GM21447 (cell line): ENCODE results near the gene ELL.
"Not testable (repeated sequence)": the region's sequence is repeated elsewhere in the genome, so short reads cannot be mapped to it uniquely, and the experiment has no call there.

Experiments
- ATAC-seq: cut with Tn5 transposase; IDR thresholded peaks from one replicate; pipeline ENCODE4 v1.9.1; 2021; ENCODE audit not compliant: unreplicated experiment

The ELL gene

GRCh38 chr19:18521692-18522123, at the start of gene ELL:
TSS of gene ELL (minus strand) at chr19:18522070. CDS start at chr19:18522055, 15 bp downstream.
- peak; percentile 0 for ATAC-seq

DNA sequence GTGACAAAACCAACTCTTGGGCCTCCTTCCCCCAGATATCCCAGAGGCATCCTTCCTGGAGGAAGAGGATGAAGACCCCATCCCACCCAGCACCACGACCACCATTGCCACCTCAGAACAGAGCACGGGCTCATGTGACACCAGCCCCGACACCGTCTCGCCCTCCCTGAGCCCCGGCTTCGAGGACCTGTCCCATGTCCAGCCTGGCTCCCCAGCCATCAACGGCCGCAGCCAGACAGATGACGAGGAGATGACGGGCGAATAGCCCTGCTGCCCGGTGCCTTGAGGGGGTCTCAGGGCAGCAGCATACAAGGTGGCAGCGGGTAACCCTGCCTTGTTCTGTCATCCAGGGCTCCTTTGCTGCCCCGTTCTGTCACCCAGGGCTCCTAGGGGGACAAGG, 46.5 kb upstream of the ELL start:
- no peak for ATAC-seq

GRCh38 chr19:18566953-18567352, 45.1 kb upstream of the ELL start:
- ATAC-seq, result no peak

- no peak for ATAC-seq
Measured at GRCh38 chr19:18562086-18562485, 40.2 kb upstream of the ELL start.

DNA sequence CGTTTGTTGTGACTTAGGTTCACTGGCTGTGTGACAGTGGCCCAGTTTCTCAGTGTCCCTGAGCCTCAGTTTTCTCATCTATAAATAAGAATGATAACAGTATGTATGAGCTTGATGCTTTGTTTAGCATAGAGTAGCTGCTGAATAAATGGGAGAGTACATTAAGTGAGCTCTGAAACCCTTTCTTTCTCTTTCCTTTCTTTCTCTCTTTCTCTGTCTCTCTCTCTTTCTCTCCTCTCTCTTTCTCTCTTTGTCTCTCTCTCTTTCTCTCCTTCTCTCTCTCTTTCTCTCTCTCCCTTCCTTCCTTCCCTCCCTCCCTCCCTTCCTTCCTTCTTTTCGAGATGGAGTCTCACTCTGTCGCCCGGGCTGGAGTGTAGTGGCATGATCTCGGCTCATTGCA, 37.8 kb upstream of the ELL start:
- ATAC-seq, result no peak

- ATAC-seq, result no peak
Measured at GRCh38 chr19:18558604-18559003, 36.7 kb upstream of the ELL start.

GRCh38 chr19:18558202-18558555, 36.3 kb upstream of the ELL start:
- ATAC-seq, result no peak

- peak; percentile 81 for ATAC-seq
Measured at GRCh38 chr19:18557411-18558201, 35.7 kb upstream of the ELL start, which contains the start of gene KXD1. TSS of gene KXD1 (plus strand) at chr19:18557870. CDS start at chr19:18562057, 4,187 bp downstream.

DNA sequence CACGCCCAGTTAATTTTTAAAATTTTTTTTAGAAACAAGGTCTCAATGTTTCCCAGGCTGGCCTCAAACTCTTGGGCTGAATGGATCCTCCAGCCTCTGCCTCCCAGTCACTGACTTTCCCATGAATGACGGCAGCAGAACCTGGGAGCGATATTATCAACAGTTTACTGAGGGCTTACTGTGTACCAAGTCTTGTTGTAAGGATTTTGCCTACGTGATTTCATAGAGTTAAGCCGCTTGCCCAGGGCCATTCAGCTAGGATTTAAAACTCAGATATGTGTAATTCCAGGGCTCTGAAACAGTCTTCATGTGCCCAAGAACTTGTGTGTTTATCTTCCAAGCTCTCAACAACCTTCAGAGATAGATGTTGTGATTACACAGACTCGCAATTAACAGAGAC, 29.8 kb upstream of the ELL start:
- ATAC-seq, result no peak

GRCh38 chr19:18543814-18544475, 22.1 kb upstream of the ELL start:
- peak; percentile 80 for ATAC-seq

GRCh38 chr19:18542941-18543813, 21.3 kb upstream of the ELL start, which contains the start of gene FKBP8:
TSS of gene FKBP8 (minus strand) at chr19:18543573. CDS start at chr19:18541970, 1,603 bp downstream.
- ATAC-seq, result peak; percentile 81

- no peak for ATAC-seq
Measured at GRCh38 chr19:18541992-18542940, 20.4 kb upstream of the ELL start.

DNA sequence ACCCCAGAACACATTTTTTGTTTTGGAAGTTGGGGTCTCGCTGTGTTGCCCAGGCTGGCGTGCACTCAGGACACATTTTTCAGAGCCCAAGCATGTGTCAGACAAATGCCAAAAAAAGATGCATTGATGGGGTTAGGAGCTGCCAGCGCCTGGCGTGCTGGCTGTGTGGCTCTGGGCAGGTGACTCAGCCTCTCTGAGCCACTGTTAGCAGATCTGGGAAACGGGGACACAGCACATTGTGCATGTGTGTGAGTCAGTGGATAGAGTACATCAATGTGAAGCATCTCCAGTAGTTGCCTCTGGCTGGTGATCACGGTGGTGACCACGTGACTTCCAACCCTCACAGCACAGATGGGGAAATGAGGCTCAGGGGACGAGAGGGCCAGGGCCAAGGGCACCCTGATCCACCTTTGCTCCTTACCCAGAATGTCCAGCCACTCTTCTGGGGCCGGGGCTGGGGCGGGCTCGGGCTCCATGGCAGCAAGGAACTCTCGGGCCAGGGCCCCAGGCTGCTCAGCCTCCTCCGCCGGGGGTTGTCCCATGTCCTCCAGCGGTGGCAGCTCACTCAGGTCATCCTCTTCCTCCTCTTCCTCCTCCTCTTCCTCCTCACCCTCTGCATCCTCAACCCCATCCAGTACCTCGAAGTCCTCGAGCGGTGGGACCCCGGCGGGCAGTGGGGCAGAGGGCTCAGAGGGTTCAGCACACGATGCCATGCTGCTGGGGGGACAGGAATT, 19.6 kb upstream of the ELL start:
- ATAC-seq, result no peak

DNA sequence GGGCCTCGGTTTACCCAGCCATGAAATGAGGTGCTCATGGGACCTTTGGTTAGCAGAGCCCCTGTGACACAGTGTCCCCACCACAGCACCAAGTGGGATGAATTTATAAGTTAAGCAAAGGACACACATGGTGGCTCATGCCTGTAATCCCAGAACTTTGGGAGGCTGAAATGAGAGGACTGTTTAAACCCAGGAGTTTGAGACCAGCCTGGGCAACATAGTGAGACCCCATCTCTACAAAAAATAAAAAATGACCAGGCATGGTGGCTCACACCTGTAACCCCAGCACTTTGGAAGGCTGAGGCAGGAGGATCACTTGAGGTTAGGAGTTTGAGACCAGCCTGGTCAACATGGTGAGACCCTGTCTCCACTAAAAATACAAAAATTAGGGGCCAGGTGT, 18.3 kb upstream of the ELL start:
- not testable (repeated sequence) for ATAC-seq

GRCh38 chr19:18539372-18539771, 17.5 kb upstream of the ELL start:
- ATAC-seq, result no peak

GRCh38 chr19:18538115-18538514, 16.2 kb upstream of the ELL start:
- ATAC-seq, result no peak

GRCh38 chr19:18537431-18537830, 15.6 kb upstream of the ELL start:
- ATAC-seq, result no peak

DNA sequence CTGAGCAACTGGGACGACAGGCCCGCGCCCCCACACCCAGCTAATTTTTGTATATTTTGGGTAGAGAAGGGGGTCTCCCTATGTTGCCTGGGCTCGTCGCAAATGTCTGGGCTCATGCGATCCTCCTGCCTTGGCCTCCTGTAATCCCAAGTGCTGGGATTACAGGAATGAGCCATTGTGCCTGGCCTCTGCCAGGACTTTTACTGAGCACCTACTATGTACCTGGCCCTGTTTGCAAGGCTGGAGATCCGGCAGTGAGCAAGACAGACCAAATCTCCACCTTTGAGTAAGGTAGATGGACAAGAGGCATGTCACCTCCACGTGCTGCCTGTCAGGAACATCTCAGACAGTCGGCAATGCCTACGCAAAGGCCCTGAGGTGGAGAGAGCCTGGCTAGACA, 14.6 kb upstream of the ELL start:
- ATAC-seq, result no peak

DNA sequence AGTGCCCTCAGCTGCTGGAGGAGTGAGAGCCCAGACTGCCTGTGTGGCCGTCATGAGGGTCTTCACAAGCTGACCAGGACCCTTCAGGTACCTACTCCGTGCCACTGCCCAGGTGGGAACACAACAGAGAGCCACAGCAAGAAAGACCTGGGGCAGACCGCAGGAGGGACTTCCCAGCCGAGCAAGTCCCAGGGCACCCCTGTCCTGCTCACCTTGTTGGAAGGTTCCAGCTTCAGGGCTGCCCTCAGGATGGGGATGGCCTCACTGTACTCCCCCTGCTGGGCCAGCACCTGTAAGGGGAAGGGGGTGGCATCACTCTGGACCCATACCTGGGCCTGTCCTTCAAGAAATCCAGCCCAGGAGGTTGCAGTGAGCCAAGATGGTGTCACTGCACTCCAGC, 11.2 kb upstream of the ELL start:
- ATAC-seq, result no peak
